T-cell (primary cell): ENCODE measurements around the gene SMARCD1. TPM values are rescaled to one million over a fixed set of nuclear protein-coding genes. Genes with fewer than 3 reads are reported as not detected.

Experiments
- ATAC-seq, 4 experiments: fragments of 200-7000 bp in 3 of 4; fragments of 150-1000 bp in 1 of 4; cut with Tn5 transposase; replicated peaks in 1 of 4; 1 replicate in 3 of 4; 2 replicates in 1 of 4; pipeline ENCODE4 v1.10.0; 2021; ENCODE audit warnings: moderate library complexity in 3 of 4, mild to moderate bottlenecking in 2 of 4, moderate number of reproducible peaks in 1 of 4
- CTCF ChIA-PET, 2 donors: fragments of 300-600 bp; sonication (Branson Sonifier 250); formaldehyde crosslinking; loops; one replicate each; lab custom pipeline; 2022; ENCODE audit warnings: antibody characterized with exemption in 2 of 2; lab: Charles Lee
- POLR2A ChIA-PET, 2 donors: fragments of 300-600 bp; sonication (Branson Sonifier 250); formaldehyde crosslinking; loops; one replicate each; lab custom pipeline; 2022; ENCODE audit warnings: antibody characterized with exemption in 2 of 2; lab: Charles Lee
- DNase-seq, 35 experiments: peaks; one replicate each; pipeline versions ENCODE4 v3.0.0 to v3.0.0-alpha.2; 2013 to 2023
- H3K27ac ChIP-seq: one replicate; pipeline ENCODE4 v1.5.1; 2013; ENCODE audit warnings: low read length
- H3K27me3 ChIP-seq, 2 experiments: replicated peaks in 1 of 2; 1 replicate in 1 of 2; 2 replicates in 1 of 2; pipeline versions ENCODE4 v1.6.1 to v1.7.0; 2013; ENCODE audit warnings: low read length in 1 of 2, mixed read lengths in 1 of 2; ENCODE audit not compliant: control insufficient read depth in 2 of 2, insufficient read depth in 2 of 2; ENCODE audit errors: extremely low read depth in 1 of 2
- H3K36me3 ChIP-seq, 2 donors: 1 replicate in 1 of 2; 2 replicates in 1 of 2; pipeline versions ENCODE4 v1.6.1 to v1.7.0; 2013; ENCODE audit warnings: low read length in 1 of 2; ENCODE audit not compliant: control insufficient read depth in 2 of 2, insufficient read depth in 1 of 2; ENCODE audit errors: extremely low read depth in 1 of 2
- H3K4me1 ChIP-seq, 2 experiments: 1 replicate in 1 of 2; 2 replicates in 1 of 2; pipeline versions ENCODE4 v1.6.1 to v1.7.0; 2013; ENCODE audit warnings: low read length in 2 of 2, mixed read lengths in 1 of 2; ENCODE audit not compliant: insufficient read depth in 2 of 2, control insufficient read depth in 1 of 2; ENCODE audit errors: extremely low read depth in 1 of 2
- H3K4me3 ChIP-seq, 2 donors: 1 replicate in 1 of 2; 2 replicates in 1 of 2; pipeline versions ENCODE4 v1.5.1 to v1.7.0; 2013; ENCODE audit warnings: mild to moderate bottlenecking in 2 of 2, low read length in 1 of 2, moderate library complexity in 1 of 2; ENCODE audit not compliant: control insufficient read depth in 1 of 2; ENCODE audit errors: extremely low read depth in 1 of 2
- H3K9me3 ChIP-seq: 2 replicates; pipeline ENCODE4 v1.7.0; 2013
- H3K27ac Mint-ChIP-seq, 2 donors: one replicate each; pipeline ENCODE4 v1.8.0; 2020 to 2021; ENCODE audit warnings: mild to moderate bottlenecking in 2 of 2, mixed read lengths in 2 of 2
- H3K27me3 Mint-ChIP-seq, 2 donors: one replicate each; pipeline ENCODE4 v1.8.0; 2021 to 2022; ENCODE audit warnings: mixed read lengths in 2 of 2
- H3K36me3 Mint-ChIP-seq: one replicate; pipeline ENCODE4 v1.8.0; 2021; ENCODE audit warnings: mixed read lengths
- H3K4me1 Mint-ChIP-seq, 3 donors: one replicate each; pipeline ENCODE4 v1.8.0; 2020 to 2022; ENCODE audit warnings: mixed read lengths in 3 of 3, mild to moderate bottlenecking in 1 of 3
- H3K4me3 Mint-ChIP-seq, 3 donors: one replicate each; pipeline ENCODE4 v1.8.0; 2020 to 2022; ENCODE audit warnings: mild to moderate bottlenecking in 3 of 3, mixed read lengths in 3 of 3, moderate library complexity in 3 of 3
- H3K9me3 Mint-ChIP-seq, 3 donors: one replicate each; pipeline ENCODE4 v1.8.0; 2020 to 2022; ENCODE audit warnings: mixed read lengths in 3 of 3
- WGBS: methylation state at CpG from one replicate; pipeline ENCODE4 v1.1.5; 2013; ENCODE audit warnings: missing lambda C conversion rate; ENCODE audit not compliant: insufficient coverage; 5-methylcytosine and 5-hydroxymethylcytosine counted together
- total RNA-seq, 35 experiments: library from RNA in 6 of 35; stranded (reverse) in 6 of 35; fragments of 120-200 nt in 1 of 35; gene quantifications; one replicate each; pipeline versions ENCODE4 v1.2.1 to v1.2.4 and lab custom pipeline; 2013 to 2026

SMARCD1 gene
- total RNA-seq, 5 donors from 2014 or later (not counting 1 experiment from before 2014, with no cell fraction given): 71.8 to 79.8 (median 78.8) TPM

GRCh38 chr12:50055831-50056638 lies 29.1 kb upstream of the SMARCD1 start:
- no peaks in the 10 kb centered on the region for H3K36me3 Mint-ChIP-seq
- peaks cover 3 to 78% of the 10 kb centered on the region in 2 experiments for H3K27me3 ChIP-seq
- peak; percentile 39 to 63 (median 49) for ATAC-seq
- ChIA-PET POLR2A (interaction anchor here in 1 of 2 donors (0.6 kb wide), 1 partner anchor 1376 kb away, joined by 3 read pairs; no protein-coding TSS in a partner anchor), CTCF (interaction anchor here (0.5 to 1.8 kb wide), 12 partner anchors 10 to 291 kb away, joined by 3 to 24 read pairs (median 4); partner anchors contain the start of genes RACGAP1 (in 1 of the 2) and SMARCD1 (in 1 of the 2))
- peaks cover 27 to 48% of the 10 kb centered on the region in 2 experiments for H3K4me1 ChIP-seq
- H3K27me3 Mint-ChIP-seq: peaks cover 30 to 65% of the 10 kb centered on the region in 2 donors
- H3K9me3 ChIP-seq: no peaks in the 10 kb centered on the region
- DNase-seq: peak in 32 of 35 experiments; percentile 12 to 73 (median 45)
- peaks cover 35 to 48% (median 42%) of the 10 kb centered on the region in 3 donors for H3K4me1 Mint-ChIP-seq
- WGBS: 5% methylated on average over 9 of the region's 17 CpGs
- no peak overlapping the region for H3K27ac ChIP-seq
- H3K4me3 ChIP-seq: peak overlapping the region in 1 of 2 donors; percentile 46
- peak overlapping the region; percentile 86 to 94 (median 87) for H3K4me3 Mint-ChIP-seq
- peak overlapping the region in 1 of 2 donors; percentile 63 for H3K27ac Mint-ChIP-seq
- H3K36me3 ChIP-seq: no peaks in the 10 kb centered on the region
- no peaks in the 10 kb centered on the region for H3K9me3 Mint-ChIP-seq

DNA sequence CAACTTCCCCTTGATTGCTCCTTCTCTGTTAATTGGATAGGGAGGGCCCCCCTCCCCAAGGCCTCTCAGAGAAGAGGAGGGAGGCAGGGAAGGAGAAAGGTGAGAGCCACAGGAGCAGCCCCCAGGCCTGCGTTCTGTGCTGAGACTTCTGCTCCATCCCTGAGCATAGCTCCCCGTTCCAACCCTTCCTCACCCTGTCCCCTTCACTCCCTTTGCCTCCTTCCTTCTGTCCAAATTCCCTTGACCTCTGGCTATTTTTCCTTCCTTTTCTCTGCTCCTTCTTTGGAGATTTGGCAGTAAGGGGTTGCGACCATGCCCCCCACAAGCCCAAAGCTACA lies 28.5 kb upstream of the SMARCD1 start:
- no peak overlapping the region for H3K27ac ChIP-seq
- no peak overlapping the region for H3K27ac Mint-ChIP-seq
- peaks cover 37 to 52% (median 46%) of the 10 kb centered on the region in 3 donors for H3K4me1 Mint-ChIP-seq
- WGBS: 0% methylated on average over 1 of the region's 3 CpGs
- peak overlapping the region; percentile 86 to 94 (median 87) for H3K4me3 Mint-ChIP-seq
- no peaks in the 10 kb centered on the region for H3K9me3 ChIP-seq
- DNase-seq (no peak), ATAC-seq (no peak)
- peak overlapping the region in 1 of 2 donors; percentile 69 for H3K4me3 ChIP-seq
- peaks cover 3 to 78% of the 10 kb centered on the region in 2 experiments for H3K27me3 ChIP-seq
- POLR2A ChIA-PET: no interaction called here
- no peaks in the 10 kb centered on the region for H3K36me3 Mint-ChIP-seq
- CTCF ChIA-PET: interaction anchor here (0.5 to 1.8 kb wide), 9 partner anchors 9 to 292 kb away, joined by 3 to 24 read pairs (median 5); partner anchors contain the start of genes RACGAP1 (in 1 of the 2) and SMARCD1 (in 1 of the 2)
- H3K4me1 ChIP-seq: peaks cover 29 to 48% of the 10 kb centered on the region in 2 experiments
- peaks cover 25 to 62% of the 10 kb centered on the region in 2 donors for H3K27me3 Mint-ChIP-seq
- no peaks in the 10 kb centered on the region for H3K36me3 ChIP-seq
- H3K9me3 Mint-ChIP-seq: no peaks in the 10 kb centered on the region

GRCh38 chr12:50057000-50057841 lies 27.9 kb upstream of the SMARCD1 start, which contains the start of gene ASIC1:
Gene ASIC1 (plus strand): TSS chr12:50057596. CDS start chr12:50058767, 1,171 bp downstream.
- ChIA-PET POLR2A (no interaction called here), CTCF (interaction anchor here (0.6 to 1.4 kb wide), 3 partner anchors 10 to 28 kb away, joined by 3 to 6 read pairs (median 4); partner anchors contain the start of gene SMARCD1 (in 1 of the 2))
- ATAC-seq (peak; percentile 47 to 65 (median 51)), DNase-seq (peak in 27 of 35 experiments; percentile 12 to 53 (median 33))
- peaks cover 22 to 59% of the 10 kb centered on the region in 2 donors for H3K27me3 Mint-ChIP-seq
- Histone ChIP-seq H3K36me3 (no peaks in the 10 kb centered on the region), H3K9me3 (no peaks in the 10 kb centered on the region), H3K27ac (no peak within 1 kb of the TSS), H3K27me3 (peaks cover 3 to 72% of the 10 kb centered on the region in 2 experiments), H3K4me3 (peak within 1 kb of the TSS; percentile 45 to 69), H3K4me1 (peaks cover 29 to 48% of the 10 kb centered on the region in 2 experiments)
- 1% methylated on average over 85 of the region's 88 CpGs for WGBS
- peak within 1 kb of the TSS; percentile 48 to 84 for H3K27ac Mint-ChIP-seq
- peak within 1 kb of the TSS; percentile 86 to 94 (median 87) for H3K4me3 Mint-ChIP-seq
- no peaks in the 10 kb centered on the region for H3K9me3 Mint-ChIP-seq
- peaks cover 37 to 52% (median 49%) of the 10 kb centered on the region in 3 donors for H3K4me1 Mint-ChIP-seq
- no peaks in the 10 kb centered on the region for H3K36me3 Mint-ChIP-seq

- Histone ChIP-seq H3K4me1 (peaks cover 29 to 48% of the 10 kb centered on the region in 2 experiments), H3K4me3 (peak overlapping the region; percentile 23 to 27), H3K36me3 (no peaks in the 10 kb centered on the region), H3K27me3 (peaks cover 3 to 69% of the 10 kb centered on the region in 2 experiments), H3K27ac (no peak overlapping the region), H3K9me3 (no peaks in the 10 kb centered on the region)
- Mint-ChIP-seq H3K27me3 (peaks cover 16 to 50% of the 10 kb centered on the region in 2 donors), H3K27ac (peak overlapping the region in 1 of 2 donors; percentile 84), H3K36me3 (no peaks in the 10 kb centered on the region), H3K4me1 (peaks cover 37 to 52% (median 49%) of the 10 kb centered on the region in 3 donors), H3K4me3 (peak overlapping the region; percentile 59 to 94 (median 62)), H3K9me3 (no peaks in the 10 kb centered on the region)
- 36% methylated on average over 9 of the region's 30 CpGs for WGBS
- POLR2A ChIA-PET: interaction anchor here (0.5 to 1.0 kb wide), 5 partner anchors 8 to 835 kb away, joined by 4 to 10 read pairs (median 5); partner anchors contain the start of gene FAM186A (in 1 of the 2)
- CTCF ChIA-PET: interaction anchor here in 1 of 2 donors (0.6 to 0.7 kb wide), 2 partner anchors 17 to 91 kb away, joined by 3 read pairs; no protein-coding TSS in a partner anchor
- ATAC-seq (no peak), DNase-seq (peak in 2 of 35 experiments; percentile 10 to 14)
Observed at GRCh38 chr12:50057896-50058670, 27.1 kb upstream of the SMARCD1 start.

GRCh38 chr12:50058743-50059312 lies 26.3 kb upstream of the SMARCD1 start:
- H3K27me3 Mint-ChIP-seq: peaks cover 16 to 48% of the 10 kb centered on the region in 2 donors
- H3K4me3 ChIP-seq: no peak overlapping the region
- no peaks in the 10 kb centered on the region for H3K36me3 ChIP-seq
- peaks cover 3 to 69% of the 10 kb centered on the region in 2 experiments for H3K27me3 ChIP-seq
- no peak overlapping the region for H3K27ac ChIP-seq
- H3K9me3 ChIP-seq: no peaks in the 10 kb centered on the region
- 75% methylated on average over 11 of the region's 15 CpGs for WGBS
- peak overlapping the region; percentile 59 to 94 (median 62) for H3K4me3 Mint-ChIP-seq
- CTCF ChIA-PET: interaction anchor here (0.5 to 1.7 kb wide), 3 partner anchors 11 to 92 kb away, joined by 3 to 5 read pairs (median 4); no protein-coding TSS in a partner anchor
- no peaks in the 10 kb centered on the region for H3K36me3 Mint-ChIP-seq
- POLR2A ChIA-PET: interaction anchor here (0.5 to 1.0 kb wide), 3 partner anchors 337 to 836 kb away, joined by 4 to 10 read pairs (median 4); partner anchors contain the start of gene FAM186A (in 1 of the 2)
- H3K4me1 ChIP-seq: peaks cover 29 to 48% of the 10 kb centered on the region in 2 experiments
- DNase-seq: peak in 4 of 35 experiments; percentile 14 to 42 (median 32)
- H3K27ac Mint-ChIP-seq: peak overlapping the region in 1 of 2 donors; percentile 84
- ATAC-seq: peak; percentile 15 to 34 (median 20)
- H3K9me3 Mint-ChIP-seq: no peaks in the 10 kb centered on the region
- H3K4me1 Mint-ChIP-seq: peaks cover 37 to 52% (median 49%) of the 10 kb centered on the region in 3 donors
